NCI-H226 (cell line): ENCODE measurements around the gene SLC7A6.
"Not testable (repeated sequence)": the region's sequence is repeated elsewhere in the genome, so short reads cannot be mapped to it uniquely, and the experiment has no call there.

Experiments used
- DNase-seq: peaks from one replicate; pipeline ENCODE4 v3.0.0-alpha.2; 2015

SLC7A6 gene

GRCh38 chr16:68284847-68285246 lies 20.5 kb downstream of the SLC7A6 start:
- DNase-seq: no peak

- no peak for DNase-seq
Measured at GRCh38 chr16:68285683-68286082, 21.4 kb downstream of the SLC7A6 start.

- DNase-seq: no peak
Measured at GRCh38 chr16:68286153-68287074, 22.1 kb downstream of the SLC7A6 start.

GRCh38 chr16:68287276-68288251 lies 23.2 kb downstream of the SLC7A6 start:
- DNase-seq: peak; percentile 85

- DNase-seq: no peak
Measured at GRCh38 chr16:68288252-68288650, 23.9 kb downstream of the SLC7A6 start.

GRCh38 chr16:68288796-68289195 lies 24.5 kb downstream of the SLC7A6 start:
- not testable (repeated sequence) for DNase-seq

- no peak for DNase-seq
Measured at GRCh38 chr16:68289202-68289601, 24.9 kb downstream of the SLC7A6 start.

GRCh38 chr16:68289621-68290329 lies 25.4 kb downstream of the SLC7A6 start:
- DNase-seq: no peak

- no peak for DNase-seq
Measured at GRCh38 chr16:68290450-68290849, 26.1 kb downstream of the SLC7A6 start.

GRCh38 chr16:68291227-68291626 lies 26.9 kb downstream of the SLC7A6 start:
- DNase-seq: no peak

GRCh38 chr16:68292425-68292824 lies 28.1 kb downstream of the SLC7A6 start:
- DNase-seq: no peak

- DNase-seq: no peak
Measured at GRCh38 chr16:68296291-68296690, 32.0 kb downstream of the SLC7A6 start.

- no peak for DNase-seq
Measured at GRCh38 chr16:68296693-68297092, 32.4 kb downstream of the SLC7A6 start.

- no peak for DNase-seq
Measured at GRCh38 chr16:68297908-68298307, 33.6 kb downstream of the SLC7A6 start.

- DNase-seq: no peak
Measured at GRCh38 chr16:68298312-68298711, 34.0 kb downstream of the SLC7A6 start.

- peak; percentile 41 for DNase-seq
Measured at GRCh38 chr16:68298907-68299561, 34.7 kb downstream of the SLC7A6 start.

- no peak for DNase-seq
Measured at GRCh38 chr16:68299571-68300453, 35.5 kb downstream of the SLC7A6 start.

- peak; percentile 22 for DNase-seq
Measured at GRCh38 chr16:68300734-68301459, 36.6 kb downstream of the SLC7A6 start.

- DNase-seq: no peak
Measured at GRCh38 chr16:68306633-68307032, 42.3 kb downstream of the SLC7A6 start.

- DNase-seq: no peak
Measured at GRCh38 chr16:68309799-68310198, 45.5 kb downstream of the SLC7A6 start.

- no peak for DNase-seq
Measured at GRCh38 chr16:68310437-68310773, 46.1 kb downstream of the SLC7A6 start.
